Ovary (tissue), 3 donors: ENCODE results near the gene ABCG5.

ENCODE experiments used
- EP300 ChIP-seq: sonication (generic); formaldehyde crosslinking; IDR thresholded peaks from one replicate; pipeline ENCODE4 v1.6.1; 2017; ENCODE audit warnings: antibody characterized with exemption
- POLR2A ChIP-seq: fragments of 450-650 bp; IDR thresholded peaks from one replicate; pipeline ENCODE4 v1.6.1; 2017; ENCODE audit warnings: antibody characterized with exemption, mild to moderate bottlenecking, moderate library complexity
- TF ChIP-seq, protein P1 (sequence below), 3 donors: fragments of 450-650 bp in 2 of 3; fragments of 200-600 bp in 1 of 3; IDR thresholded peaks; one replicate each; pipeline versions ENCODE4 v1.5.1 to v1.8.0; 2016 to 2022; ENCODE audit warnings: antibody characterized with exemption in 3 of 3, mild to moderate bottlenecking in 1 of 3
- donor health status: DM: no; HTN: no; CAD: no.

DNA sequence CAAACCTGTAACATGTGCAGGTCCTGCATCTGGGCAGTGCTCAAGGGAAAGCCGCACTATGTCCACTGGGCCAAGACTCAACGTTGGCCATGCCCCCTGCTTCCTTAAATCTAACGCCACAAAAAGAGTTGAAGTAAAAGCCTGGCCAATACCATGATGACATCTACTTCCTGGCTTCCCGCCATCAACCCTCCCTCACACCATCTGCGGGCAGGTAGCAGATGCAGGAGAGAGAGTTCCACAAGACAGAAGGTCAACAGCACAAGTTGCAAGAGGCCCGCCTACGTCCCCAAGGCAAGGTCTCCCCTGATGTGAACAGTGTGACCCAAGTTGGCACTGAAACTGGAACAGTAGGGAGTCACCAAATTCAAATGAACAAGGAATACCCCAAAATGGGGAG lies 48.5 kb upstream of the ABCG5 start:
- TF ChIP-seq POLR2A: no peak
- TF ChIP-seq, protein P1, sequence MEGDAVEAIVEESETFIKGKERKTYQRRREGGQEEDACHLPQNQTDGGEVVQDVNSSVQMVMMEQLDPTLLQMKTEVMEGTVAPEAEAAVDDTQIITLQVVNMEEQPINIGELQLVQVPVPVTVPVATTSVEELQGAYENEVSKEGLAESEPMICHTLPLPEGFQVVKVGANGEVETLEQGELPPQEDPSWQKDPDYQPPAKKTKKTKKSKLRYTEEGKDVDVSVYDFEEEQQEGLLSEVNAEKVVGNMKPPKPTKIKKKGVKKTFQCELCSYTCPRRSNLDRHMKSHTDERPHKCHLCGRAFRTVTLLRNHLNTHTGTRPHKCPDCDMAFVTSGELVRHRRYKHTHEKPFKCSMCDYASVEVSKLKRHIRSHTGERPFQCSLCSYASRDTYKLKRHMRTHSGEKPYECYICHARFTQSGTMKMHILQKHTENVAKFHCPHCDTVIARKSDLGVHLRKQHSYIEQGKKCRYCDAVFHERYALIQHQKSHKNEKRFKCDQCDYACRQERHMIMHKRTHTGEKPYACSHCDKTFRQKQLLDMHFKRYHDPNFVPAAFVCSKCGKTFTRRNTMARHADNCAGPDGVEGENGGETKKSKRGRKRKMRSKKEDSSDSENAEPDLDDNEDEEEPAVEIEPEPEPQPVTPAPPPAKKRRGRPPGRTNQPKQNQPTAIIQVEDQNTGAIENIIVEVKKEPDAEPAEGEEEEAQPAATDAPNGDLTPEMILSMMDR (IDR thresholded peaks at IDR 0.05): no peak
- TF ChIP-seq EP300: no peak
